ENCODE measurements around the gene MTERF2.

The MTERF2 gene

GRCh38 chr12:106994579-106995220, 7.8 kb upstream of the MTERF2 start:
- DNase-seq (ENCODE audit: low read depth in 2 of 2), result no peak

- no peak for DNase-seq (ENCODE audit: low read depth in 2 of 2)
Observed at GRCh38 chr12:106987846-106988245, 900 bp upstream of the MTERF2 start.

GRCh38 chr12:106986135-106986534, 811 bp downstream of the MTERF2 start:
- no peak for DNase-seq (ENCODE audit: low read depth in 2 of 2)

- DNase-seq (ENCODE audit: low read depth in 2 of 2), result no peak
Observed at GRCh38 chr12:106985479-106985878, 1.5 kb downstream of the MTERF2 start.

- no peak for DNase-seq (ENCODE audit: low read depth in 2 of 2)
Observed at GRCh38 chr12:106984588-106985137, 2.3 kb downstream of the MTERF2 start.

GRCh38 chr12:106982229-106982628, 4.7 kb downstream of the MTERF2 start:
- no peak for DNase-seq (ENCODE audit: low read depth in 2 of 2)

GRCh38 chr12:106981788-106982187, 5.2 kb downstream of the MTERF2 start:
- no peak for DNase-seq (ENCODE audit: low read depth in 2 of 2)

- DNase-seq (ENCODE audit: low read depth in 2 of 2), result no peak
Observed at GRCh38 chr12:106980944-106981343, 6.0 kb downstream of the MTERF2 start.

GRCh38 chr12:106978035-106978800, 8.7 kb downstream of the MTERF2 start:
- no peak for DNase-seq (ENCODE audit: low read depth in 2 of 2)

- no peak for DNase-seq (ENCODE audit: low read depth in 2 of 2)
Observed at GRCh38 chr12:106976668-106977067, 10.3 kb downstream of the MTERF2 start.

- no peak for DNase-seq (ENCODE audit: low read depth in 2 of 2)
Observed at GRCh38 chr12:106975993-106976658, 10.8 kb downstream of the MTERF2 start.

GRCh38 chr12:106975098-106975497, 11.8 kb downstream of the MTERF2 start:
- no peak for DNase-seq (ENCODE audit: low read depth in 2 of 2)

- no peak for DNase-seq (ENCODE audit: low read depth in 2 of 2)
Observed at GRCh38 chr12:106974511-106974910, 12.4 kb downstream of the MTERF2 start.

GRCh38 chr12:106973545-106973944, 13.4 kb downstream of the MTERF2 start:
- DNase-seq (ENCODE audit: low read depth in 2 of 2), result no peak

GRCh38 chr12:106971065-106971464, 15.9 kb downstream of the MTERF2 start:
- no peak for DNase-seq (ENCODE audit: low read depth in 2 of 2)

- DNase-seq (ENCODE audit: low read depth in 2 of 2), result no peak
Observed at GRCh38 chr12:106964526-106964925, 22.4 kb downstream of the MTERF2 start.

- no peak for DNase-seq (ENCODE audit: low read depth in 2 of 2)
Observed at GRCh38 chr12:106962286-106962685, 24.7 kb downstream of the MTERF2 start.

- no peak for DNase-seq (ENCODE audit: low read depth in 2 of 2)
Observed at GRCh38 chr12:106960443-106960842, 26.5 kb downstream of the MTERF2 start.

GRCh38 chr12:106957583-106957982, 29.4 kb downstream of the MTERF2 start:
- DNase-seq (ENCODE audit: low read depth in 2 of 2), result no peak

- DNase-seq (ENCODE audit: low read depth in 2 of 2), result peak in 1 of 2 donors; percentile 46
Observed at GRCh38 chr12:106956048-106956578, 30.8 kb downstream of the MTERF2 start.

- peak; percentile 85 to 96 for DNase-seq (ENCODE audit: low read depth in 2 of 2)
Observed at GRCh38 chr12:106955377-106956047, 31.4 kb downstream of the MTERF2 start, which contains the start of gene TMEM263. Gene TMEM263, plus strand, starts transcription at chr12:106955907. Its CDS starts 11,210 bp downstream, at chr12:106967117.
